Measurements from ENCODE around the gene ARRDC3.

- TF ChIP-seq, protein P1, sequence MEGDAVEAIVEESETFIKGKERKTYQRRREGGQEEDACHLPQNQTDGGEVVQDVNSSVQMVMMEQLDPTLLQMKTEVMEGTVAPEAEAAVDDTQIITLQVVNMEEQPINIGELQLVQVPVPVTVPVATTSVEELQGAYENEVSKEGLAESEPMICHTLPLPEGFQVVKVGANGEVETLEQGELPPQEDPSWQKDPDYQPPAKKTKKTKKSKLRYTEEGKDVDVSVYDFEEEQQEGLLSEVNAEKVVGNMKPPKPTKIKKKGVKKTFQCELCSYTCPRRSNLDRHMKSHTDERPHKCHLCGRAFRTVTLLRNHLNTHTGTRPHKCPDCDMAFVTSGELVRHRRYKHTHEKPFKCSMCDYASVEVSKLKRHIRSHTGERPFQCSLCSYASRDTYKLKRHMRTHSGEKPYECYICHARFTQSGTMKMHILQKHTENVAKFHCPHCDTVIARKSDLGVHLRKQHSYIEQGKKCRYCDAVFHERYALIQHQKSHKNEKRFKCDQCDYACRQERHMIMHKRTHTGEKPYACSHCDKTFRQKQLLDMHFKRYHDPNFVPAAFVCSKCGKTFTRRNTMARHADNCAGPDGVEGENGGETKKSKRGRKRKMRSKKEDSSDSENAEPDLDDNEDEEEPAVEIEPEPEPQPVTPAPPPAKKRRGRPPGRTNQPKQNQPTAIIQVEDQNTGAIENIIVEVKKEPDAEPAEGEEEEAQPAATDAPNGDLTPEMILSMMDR (IDR thresholded peaks at IDR 0.05), result no peak
- TF ChIP-seq POLR2A (IDR thresholded peaks at IDR 0.05), result no peak
These were observed 40.8 kb upstream of the ARRDC3 start for GRCh38 chr5:91423871-91424270.
